Measurements from ENCODE around the gene NDRG3. TPM values are rescaled to one million over a fixed set of nuclear protein-coding genes. Genes with fewer than 3 reads are reported as not detected.

The NDRG3 gene
- total RNA-seq, 4 donors from 2014 or later = 19.2 to 24.2 (median 22.7) TPM

GRCh38 chr20:36624944-36625324, 121.0 kb downstream of the NDRG3 start:
- H3K27ac ChIP-seq = peak overlapping the region; percentile 65
- no peaks in the 10 kb centered on the region for H3K36me3 ChIP-seq
- no peak overlapping the region for H3K4me3 ChIP-seq
- peaks cover 8% of the 10 kb centered on the region for H3K4me1 ChIP-seq
- DNase-seq (ENCODE audit: low spot score in 2 of 2) = no peak
- WGBS = 78% methylated on average over 2 of the region's 2 CpGs
- TF ChIP-seq POLR2A (IDR thresholded peaks at IDR 0.05) (no peak), CTCF (IDR thresholded peaks at IDR 0.05) (no peak), POLR2AphosphoS5 (IDR thresholded peaks at IDR 0.05) (no peak), EP300 (IDR thresholded peaks at IDR 0.05) (no peak)
- H3K9me3 ChIP-seq = no peaks in the 10 kb centered on the region
- H3K27me3 ChIP-seq = no peaks in the 10 kb centered on the region

GRCh38 chr20:36624068-36624943, 121.6 kb downstream of the NDRG3 start:
- Histone ChIP-seq H3K4me3 (no peak overlapping the region), H3K4me1 (peaks cover 8% of the 10 kb centered on the region), H3K27me3 (no peaks in the 10 kb centered on the region), H3K9me3 (no peaks in the 10 kb centered on the region), H3K27ac (peak overlapping the region; percentile 65), H3K36me3 (no peaks in the 10 kb centered on the region)
- WGBS = 42% methylated on average over 14 of the region's 14 CpGs
- no peak for DNase-seq (ENCODE audit: low spot score in 2 of 2)
- no peak for TF ChIP-seq POLR2A (IDR thresholded peaks at IDR 0.05)
- no peak for TF ChIP-seq CTCF (IDR thresholded peaks at IDR 0.05)
- no peak for TF ChIP-seq POLR2AphosphoS5 (IDR thresholded peaks at IDR 0.05)
- no peak for TF ChIP-seq EP300 (IDR thresholded peaks at IDR 0.05)

GRCh38 chr20:36623444-36623843, 122.4 kb downstream of the NDRG3 start:
- Histone ChIP-seq H3K36me3 (no peaks in the 10 kb centered on the region), H3K9me3 (no peaks in the 10 kb centered on the region), H3K27me3 (no peaks in the 10 kb centered on the region), H3K4me3 (no peak overlapping the region), H3K27ac (peak overlapping the region; percentile 41), H3K4me1 (peaks cover 8% of the 10 kb centered on the region)
- no peak for DNase-seq (ENCODE audit: low spot score in 2 of 2)
- WGBS = 92% methylated on average over 2 of the region's 2 CpGs
- TF ChIP-seq POLR2AphosphoS5 (IDR thresholded peaks at IDR 0.05) (no peak), POLR2A (IDR thresholded peaks at IDR 0.05) (no peak), CTCF (IDR thresholded peaks at IDR 0.05) (no peak), EP300 (IDR thresholded peaks at IDR 0.05) (no peak)

GRCh38 chr20:36620917-36621316, 125.0 kb downstream of the NDRG3 start:
- 96% methylated on average over 5 of the region's 5 CpGs for WGBS
- Histone ChIP-seq H3K36me3 (no peaks in the 10 kb centered on the region), H3K4me3 (no peak overlapping the region), H3K27me3 (no peaks in the 10 kb centered on the region), H3K4me1 (peaks cover 8% of the 10 kb centered on the region), H3K27ac (no peak overlapping the region), H3K9me3 (no peaks in the 10 kb centered on the region)
- no peak for DNase-seq (ENCODE audit: low spot score in 2 of 2)
- TF ChIP-seq EP300 (IDR thresholded peaks at IDR 0.05) (no peak), POLR2AphosphoS5 (IDR thresholded peaks at IDR 0.05) (no peak), CTCF (IDR thresholded peaks at IDR 0.05) (no peak), POLR2A (IDR thresholded peaks at IDR 0.05) (no peak)

GRCh38 chr20:36614781-36615557, 130.9 kb downstream of the NDRG3 start:
- no peak overlapping the region for H3K4me3 ChIP-seq
- H3K36me3 ChIP-seq = peaks cover 48% of the 10 kb centered on the region
- DNase-seq (ENCODE audit: low spot score in 2 of 2) = no peak
- 81% methylated on average over 11 of the region's 14 CpGs for WGBS
- H3K27ac ChIP-seq = no peak overlapping the region
- no peaks in the 10 kb centered on the region for H3K9me3 ChIP-seq
- H3K4me1 ChIP-seq = peaks cover 6% of the 10 kb centered on the region
- no peaks in the 10 kb centered on the region for H3K27me3 ChIP-seq
- TF ChIP-seq POLR2A (IDR thresholded peaks at IDR 0.05) (no peak), POLR2AphosphoS5 (IDR thresholded peaks at IDR 0.05) (no peak), CTCF (IDR thresholded peaks at IDR 0.05) (no peak)
